ENCODE results near the gene ID1.
"Not testable (repeated sequence)": the region's sequence is repeated elsewhere in the genome, so short reads cannot be mapped to it uniquely, and the experiment has no call there.

ID1 gene

DNA sequence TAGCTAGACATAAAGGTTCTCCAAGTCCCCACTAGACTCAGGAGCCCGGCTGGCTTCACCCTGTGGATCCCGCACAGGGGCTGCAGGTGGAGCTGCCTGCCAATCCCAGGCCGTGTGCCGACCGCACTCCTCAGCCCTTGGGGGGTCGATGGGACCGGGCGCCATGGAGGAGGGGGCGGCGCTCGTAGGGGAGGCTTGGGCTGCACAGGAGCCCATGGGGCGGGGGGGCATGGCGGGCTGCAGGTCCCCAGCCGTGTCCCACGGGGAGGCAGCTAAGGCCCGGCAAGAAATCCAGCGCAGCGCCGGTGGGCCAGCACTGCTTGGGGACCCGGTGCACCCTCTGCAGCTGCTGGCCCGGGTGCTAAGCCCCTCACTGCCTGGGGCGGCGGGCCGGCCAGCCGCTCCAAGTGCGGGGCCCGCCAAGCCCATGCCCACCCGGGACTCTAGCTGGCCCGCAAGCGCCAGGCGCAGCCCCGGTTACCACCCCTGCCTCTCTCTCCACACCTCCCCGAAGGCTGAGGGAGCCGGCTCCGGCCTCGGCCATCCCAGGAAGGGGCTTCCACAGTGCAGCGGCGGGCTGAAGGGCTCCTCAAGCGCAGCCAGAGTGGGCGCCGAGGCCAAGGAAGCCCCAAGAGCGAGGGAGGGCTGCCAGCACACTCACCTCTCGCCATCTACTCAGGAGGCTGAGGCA is 26.5 kb upstream of the ID1 start:
- ChIA-PET CTCF (interaction anchor here (1.3 to 30.9 kb wide), 4 partner anchors 9 to 31 kb away, joined by 3 to 1856 read pairs (median 10); partner anchors contain the start of gene ID1), POLR2A (no interaction called here)
- no peak overlapping the region for H3K4me3 ChIP-seq (ENCODE audit: low read depth, low read length)
- no peak for DNase-seq (ENCODE audit: low read depth, low spot score)
- TF ChIP-seq CTCF (IDR thresholded peaks at IDR 0.05; ENCODE audit: insufficient read depth, low read length, missing control alignments), result no peak

DNA sequence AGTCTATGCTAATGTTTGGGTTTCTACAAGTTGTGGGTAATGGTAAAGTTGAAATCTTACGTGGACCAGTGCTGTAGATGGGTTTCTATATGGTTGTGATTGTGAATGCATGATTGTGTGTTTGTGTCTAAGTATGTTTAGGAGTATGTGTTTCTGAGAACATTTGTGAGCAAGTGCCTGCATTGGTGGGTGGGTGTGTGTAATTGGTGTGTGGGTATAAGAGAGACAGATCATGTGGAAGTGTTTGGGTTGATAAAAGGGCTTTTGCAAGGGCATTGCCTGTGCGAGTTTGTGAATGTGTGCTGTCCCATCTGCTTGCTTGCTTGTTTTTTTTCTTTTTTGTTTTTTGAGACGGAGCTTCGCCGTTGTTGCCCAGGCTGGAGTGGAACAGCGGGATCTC is 25.8 kb upstream of the ID1 start:
- CTCF ChIA-PET, result interaction anchor here (30.9 kb wide), 1 partner anchor 30 kb away, joined by 1856 read pairs; the partner anchor contains the start of gene ID1
- POLR2A ChIA-PET, result no interaction called here
- H3K4me3 ChIP-seq (ENCODE audit: low read depth, low read length), result no peak overlapping the region
- TF ChIP-seq CTCF (IDR thresholded peaks at IDR 0.05; ENCODE audit: insufficient read depth, low read length, missing control alignments), result no peak
- no peak for DNase-seq (ENCODE audit: low read depth, low spot score)

DNA sequence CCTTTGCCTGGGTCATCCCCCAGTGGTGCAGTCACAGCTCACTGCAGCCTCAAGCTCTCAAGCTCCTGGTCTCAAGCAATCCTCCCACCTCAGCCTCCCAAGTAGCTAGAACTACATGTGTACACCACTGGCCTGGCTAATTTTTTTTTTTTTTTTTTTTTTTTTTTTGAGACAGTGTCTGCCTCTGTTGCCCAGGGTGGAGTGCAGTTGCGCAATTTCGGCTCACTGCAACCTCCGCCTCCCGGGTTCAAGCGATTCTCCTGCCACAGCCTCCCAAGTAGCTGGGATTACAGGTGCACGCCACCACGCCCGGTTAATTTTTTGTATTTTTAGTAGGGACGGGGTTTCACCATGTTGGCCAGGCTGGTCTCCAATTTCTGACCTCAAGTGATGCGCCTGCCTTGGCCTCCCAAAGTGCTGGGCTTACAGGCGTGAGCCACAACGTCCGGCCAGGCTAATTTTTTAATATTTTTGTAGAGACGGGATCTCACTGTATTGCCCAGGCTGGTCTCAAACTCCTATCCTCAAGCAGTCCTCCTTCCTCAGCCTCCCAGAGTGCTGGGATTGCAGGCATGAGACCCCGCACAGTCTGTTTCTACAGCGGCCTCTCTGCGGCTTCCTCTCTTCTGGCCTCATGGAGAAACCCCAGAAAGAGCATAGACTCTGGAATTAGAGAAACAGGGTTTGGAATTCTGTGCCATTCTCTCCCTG is 25.0 kb upstream of the ID1 start:
- CTCF ChIA-PET, result interaction anchor here (1.0 to 30.9 kb wide), 2 partner anchors 20 to 29 kb away, joined by 4 to 1856 read pairs; partner anchors contain the start of gene ID1
- H3K4me3 ChIP-seq (ENCODE audit: low read depth, low read length); DNase-seq (ENCODE audit: low read depth, low spot score); POLR2A ChIA-PET: not testable (repeated sequence)

DNA sequence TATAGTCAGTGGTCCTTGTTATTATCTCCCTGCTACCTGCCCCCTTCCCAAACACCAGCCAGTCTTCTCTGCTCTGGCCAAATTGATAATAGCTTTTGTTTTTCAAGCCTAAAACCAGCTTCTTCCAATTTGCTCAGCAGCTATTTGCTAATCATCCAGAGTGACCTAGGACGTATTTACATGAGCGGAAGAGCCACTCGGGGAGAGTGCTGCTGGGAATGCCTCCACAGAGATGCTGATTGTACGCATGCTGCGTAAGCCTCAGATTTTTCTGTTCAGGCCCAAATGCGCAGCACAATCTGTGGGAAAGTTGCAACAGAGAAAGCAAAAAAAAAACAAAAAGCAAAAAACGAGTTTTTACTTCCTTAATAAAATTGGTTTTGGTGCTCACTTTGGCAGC is 24.4 kb upstream of the ID1 start:
- no peak for DNase-seq (ENCODE audit: low read depth, low spot score)
- POLR2A ChIA-PET, result no interaction called here
- CTCF ChIA-PET, result interaction anchor here (1.0 to 30.9 kb wide), 2 partner anchors 21 to 29 kb away, joined by 4 to 1856 read pairs; partner anchors contain the start of gene ID1
- TF ChIP-seq CTCF (IDR thresholded peaks at IDR 0.05; ENCODE audit: insufficient read depth, low read length, missing control alignments), result no peak
- no peak overlapping the region for H3K4me3 ChIP-seq (ENCODE audit: low read depth, low read length)

DNA sequence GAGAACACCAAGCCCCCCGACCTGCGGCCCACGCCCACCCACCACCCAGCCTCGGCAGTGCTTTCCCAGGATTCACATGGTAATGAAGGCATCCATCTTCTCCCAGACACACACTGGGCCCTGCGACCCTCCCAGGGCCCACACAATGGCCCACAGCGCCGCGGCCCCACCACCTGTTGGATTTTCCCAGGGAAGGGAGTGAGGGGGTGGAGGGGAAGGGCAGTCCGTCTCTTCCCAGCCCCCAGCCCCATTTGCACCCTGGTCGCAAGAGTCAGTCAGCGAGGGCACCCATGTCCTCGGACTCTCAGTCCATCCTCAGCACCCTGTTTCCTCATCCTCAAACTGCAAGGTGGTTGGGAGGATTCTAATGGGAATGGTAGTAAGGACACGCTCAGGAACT is 23.7 kb upstream of the ID1 start:
- H3K4me3 ChIP-seq (ENCODE audit: low read depth, low read length), result no peak overlapping the region
- no peak for TF ChIP-seq CTCF (IDR thresholded peaks at IDR 0.05; ENCODE audit: insufficient read depth, low read length, missing control alignments)
- no peak for DNase-seq (ENCODE audit: low read depth, low spot score)
- POLR2A ChIA-PET, result no interaction called here
- CTCF ChIA-PET, result no interaction called here

DNA sequence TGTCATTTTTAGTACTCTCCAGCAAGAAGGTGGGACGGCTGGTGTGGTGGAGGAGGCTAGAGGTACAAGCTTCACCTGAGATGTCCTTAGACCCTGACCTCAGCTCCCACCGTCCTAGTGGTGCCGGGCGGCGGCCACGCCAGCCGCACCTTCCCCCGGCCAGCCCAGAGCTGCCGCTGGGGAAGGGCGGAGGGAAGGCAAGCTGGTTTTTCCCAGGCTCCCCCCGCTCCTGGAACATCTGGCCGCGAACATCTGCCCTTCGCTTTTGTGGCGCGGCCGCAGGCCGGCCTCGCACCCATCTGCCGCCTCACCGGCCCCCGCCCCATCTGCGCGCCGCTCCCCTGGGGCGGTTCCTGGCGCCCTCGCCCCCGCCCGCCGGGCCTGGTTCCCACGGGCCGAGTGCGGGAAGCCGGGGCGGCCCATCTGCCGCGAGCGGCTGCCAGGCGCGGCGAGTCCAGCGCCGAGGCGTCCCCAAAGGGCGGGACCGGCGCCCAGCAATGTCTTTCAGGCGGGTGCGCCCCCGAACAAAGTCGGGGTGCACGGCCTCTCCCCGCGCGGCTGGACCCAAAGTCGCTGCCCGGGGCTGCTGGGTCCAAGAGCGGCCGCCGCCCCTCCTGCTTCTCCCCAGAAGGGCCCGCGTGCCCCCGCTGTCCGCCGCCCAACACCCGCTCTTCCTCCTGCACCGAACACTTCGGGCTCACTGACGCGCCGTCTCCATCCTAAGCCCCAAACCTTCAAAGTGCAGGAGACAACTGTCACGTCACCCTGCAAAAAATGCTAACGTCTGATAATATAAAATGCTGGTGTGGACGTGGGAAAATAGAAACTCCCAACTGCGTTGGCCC is 17.3 kb upstream of the ID1 start:
- CTCF ChIA-PET, result interaction anchor here (0.7 to 6.0 kb wide), 8 partner anchors 8 to 74 kb away, joined by 3 to 47 read pairs (median 5); no protein-coding TSS in a partner anchor
- POLR2A ChIA-PET, result interaction anchor here (0.9 to 1.6 kb wide), 4 partner anchors 8 to 19 kb away, joined by 3 to 5 read pairs (median 5); no protein-coding TSS in a partner anchor
- H3K4me3 ChIP-seq (ENCODE audit: low read depth, low read length), result peak overlapping the region; percentile 55
- no peak for DNase-seq (ENCODE audit: low read depth, low spot score)
- TF ChIP-seq CTCF (IDR thresholded peaks at IDR 0.05; ENCODE audit: insufficient read depth, low read length, missing control alignments), result no peak
